Measurements from ENCODE around the gene TXNL1. TPM values are rescaled to one million over a fixed set of nuclear protein-coding genes. Genes with fewer than 3 reads are reported as not detected.
A peak's percentile ranks its signal among the peaks of the same experiment; 100 is the strongest.

TXNL1 gene
- total RNA-seq, 1 donor from 2014 or later, result 12.3 TPM

- Histone ChIP-seq H3K27me3 (no peaks in the 10 kb centered on the region), H3K4me3 (no peak overlapping the region), H3K9me3 (no peaks in the 10 kb centered on the region), H3K27ac (no peak overlapping the region), H3K4me1 (peaks cover 0 to 2% of the 10 kb centered on the region in 2 donors), H3K36me3 (no peaks in the 10 kb centered on the region)
- DNase-seq (ENCODE audit: low spot score in 2 of 2), result no peak
- intact Hi-C loops (cut with DNase I), result loop anchor here (10.0 kb wide), 1 partner anchor 1319 kb away; no protein-coding TSS in a partner anchor
- TF ChIP-seq CTCF (IDR thresholded peaks at IDR 0.05), result no peak
These were observed 5.0 kb upstream of the TXNL1 start for GRCh38 chr18:56643381-56643780.

DNA sequence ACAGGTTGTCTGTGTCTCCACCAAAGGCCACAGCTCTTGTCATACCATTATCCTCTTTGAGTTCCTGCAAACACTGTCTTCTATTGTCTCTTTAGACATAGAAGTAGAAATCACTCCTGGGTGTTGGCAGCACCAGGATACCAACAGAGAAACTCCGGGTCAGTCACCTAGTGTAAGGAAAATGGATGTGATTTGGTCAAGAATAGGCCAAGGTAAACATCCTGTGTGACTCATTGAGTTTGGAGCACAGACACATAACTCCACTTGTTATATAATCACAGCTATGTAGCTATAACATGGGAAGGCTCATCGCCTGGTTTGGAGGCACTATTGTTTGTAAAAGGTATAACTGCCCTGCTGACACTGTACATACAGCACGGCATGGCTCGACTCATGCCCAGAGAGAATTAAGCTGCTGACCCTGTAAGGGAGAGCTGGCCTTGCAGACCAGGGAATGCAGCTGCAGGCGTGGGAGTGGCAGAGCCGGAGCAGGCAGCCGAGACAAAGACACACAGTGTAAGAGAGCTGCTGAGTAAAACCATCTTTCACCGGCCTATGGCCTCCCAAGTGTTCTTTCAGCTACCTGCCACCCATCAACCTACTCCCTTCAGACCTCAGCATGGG is 3.4 kb upstream of the TXNL1 start:
- intact Hi-C loops (cut with DNase I), result loop anchor here (10.0 kb wide), 1 partner anchor 1317 kb away; no protein-coding TSS in a partner anchor
- Histone ChIP-seq H3K36me3 (no peaks in the 10 kb centered on the region), H3K27me3 (no peaks in the 10 kb centered on the region), H3K4me1 (peaks cover 0 to 2% of the 10 kb centered on the region in 2 donors), H3K9me3 (no peaks in the 10 kb centered on the region), H3K4me3 (no peak overlapping the region), H3K27ac (no peak overlapping the region)
- DNase-seq (ENCODE audit: low spot score in 2 of 2), result no peak
- no peak for TF ChIP-seq CTCF (IDR thresholded peaks at IDR 0.05)

DNA sequence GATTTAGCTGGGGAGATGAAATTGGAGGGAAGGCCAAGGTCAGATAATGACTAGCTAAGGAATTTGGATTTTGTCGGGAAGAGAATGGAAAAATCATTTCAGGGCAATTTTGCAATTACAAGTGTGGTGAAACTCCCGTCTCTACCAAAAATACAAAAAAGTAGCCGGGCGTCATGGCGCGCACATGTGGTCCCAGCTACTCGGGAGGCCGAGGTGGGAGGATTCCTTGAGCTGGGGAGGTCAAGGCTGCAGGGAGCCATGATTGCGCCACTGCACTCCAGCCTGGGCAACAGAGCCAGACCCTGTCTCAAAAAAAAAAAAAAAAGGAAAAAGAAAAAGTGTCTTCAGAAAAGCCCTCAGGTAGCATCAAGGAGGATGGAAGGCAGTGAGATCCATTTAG is 1.2 kb upstream of the TXNL1 start:
- Histone ChIP-seq H3K4me3 (no peak overlapping the region), H3K9me3 (no peaks in the 10 kb centered on the region), H3K4me1 (peaks cover 0 to 5% of the 10 kb centered on the region in 2 donors), H3K36me3 (no peaks in the 10 kb centered on the region), H3K27ac (peak overlapping the region in 1 of 2 donors; percentile 98), H3K27me3 (no peaks in the 10 kb centered on the region)
- no peak for TF ChIP-seq CTCF (IDR thresholded peaks at IDR 0.05)
- intact Hi-C loops (cut with DNase I), result no loop called here
- DNase-seq (ENCODE audit: low spot score in 2 of 2), result no peak

DNA sequence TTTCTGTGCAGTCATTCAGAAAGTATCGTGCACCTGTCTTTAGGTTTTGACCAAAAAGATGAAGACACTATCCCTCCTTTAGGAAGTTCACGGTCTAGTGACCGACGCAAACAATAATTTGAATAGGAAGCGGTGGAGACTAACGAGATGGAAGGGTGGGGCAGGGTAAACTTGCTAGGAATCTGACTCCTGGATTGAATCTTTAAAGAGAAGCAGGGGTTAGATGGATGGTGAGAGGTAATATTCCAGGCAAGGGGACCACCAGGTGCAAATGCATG is 651 bp upstream of the TXNL1 start:
- Histone ChIP-seq H3K27me3 (no peaks in the 10 kb centered on the region), H3K27ac (peak overlapping the region; percentile 70 to 98), H3K4me1 (peaks cover 0 to 5% of the 10 kb centered on the region in 2 donors), H3K36me3 (no peaks in the 10 kb centered on the region), H3K9me3 (no peaks in the 10 kb centered on the region), H3K4me3 (peak overlapping the region; percentile 78 to 81)
- TF ChIP-seq CTCF (IDR thresholded peaks at IDR 0.05), result no peak
- intact Hi-C loops (cut with DNase I), result no loop called here
- DNase-seq (ENCODE audit: low spot score in 2 of 2), result no peak

DNA sequence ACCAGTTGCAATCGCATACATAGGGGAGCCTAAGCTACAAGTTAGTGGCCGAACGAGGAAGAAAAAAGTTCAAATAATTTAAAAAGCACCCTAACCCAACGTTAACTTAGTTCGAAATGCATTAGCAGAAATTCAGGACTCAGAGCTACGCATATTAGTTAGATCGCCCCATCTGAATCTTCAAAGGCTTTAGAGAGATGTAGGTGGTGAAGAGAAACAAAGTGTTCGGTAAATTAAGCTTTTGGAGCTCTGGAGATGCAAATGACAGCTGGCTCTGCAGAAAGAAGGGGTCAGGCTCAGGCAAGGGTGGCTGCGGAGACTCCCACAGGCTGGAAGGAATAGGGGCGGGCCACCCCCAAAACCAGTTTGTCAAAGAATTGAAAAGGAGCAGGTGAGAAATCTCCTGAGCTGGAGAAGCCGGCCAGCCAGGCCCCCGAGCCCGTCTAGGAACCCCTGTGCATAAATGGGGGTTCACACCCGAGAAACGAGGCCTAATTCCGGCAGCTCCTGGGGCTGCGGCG is 621 bp downstream of the TXNL1 start:
- Histone ChIP-seq H3K27ac (peak overlapping the region; percentile 97 to 98), H3K4me3 (peak overlapping the region; percentile 78 to 81), H3K4me1 (peaks cover 0 to 5% of the 10 kb centered on the region in 2 donors), H3K9me3 (no peaks in the 10 kb centered on the region), H3K27me3 (no peaks in the 10 kb centered on the region), H3K36me3 (no peaks in the 10 kb centered on the region)
- intact Hi-C loops (cut with DNase I), result loop anchor here (1.0 kb wide), 2 partner anchors 14 to 984 kb away; partner anchors contain the start of genes NARS1 and WDR7
- no peak for TF ChIP-seq CTCF (IDR thresholded peaks at IDR 0.05)
- DNase-seq (ENCODE audit: low spot score in 2 of 2), result no peak

All from ascending aorta (tissue), 2 donors.